Purkinje cell (primary cell): ENCODE measurements around the gene TLNRD1. TPM values are rescaled to one million over a fixed set of nuclear protein-coding genes. Genes with fewer than 3 reads are reported as not detected.

Experiments used
- polyA plus RNA-seq: library from polyadenylated mRNA; unstranded; fragments of >200 nt; fragmentation: Nextera tagmentation; gene quantifications from 2 replicates; pipeline ENCODE4 v1.2.1, GENCODE V29; 2014

TLNRD1 gene
- polyA plus RNA-seq: 13.9 and 16.2 TPM in 2 replicates

DNA sequence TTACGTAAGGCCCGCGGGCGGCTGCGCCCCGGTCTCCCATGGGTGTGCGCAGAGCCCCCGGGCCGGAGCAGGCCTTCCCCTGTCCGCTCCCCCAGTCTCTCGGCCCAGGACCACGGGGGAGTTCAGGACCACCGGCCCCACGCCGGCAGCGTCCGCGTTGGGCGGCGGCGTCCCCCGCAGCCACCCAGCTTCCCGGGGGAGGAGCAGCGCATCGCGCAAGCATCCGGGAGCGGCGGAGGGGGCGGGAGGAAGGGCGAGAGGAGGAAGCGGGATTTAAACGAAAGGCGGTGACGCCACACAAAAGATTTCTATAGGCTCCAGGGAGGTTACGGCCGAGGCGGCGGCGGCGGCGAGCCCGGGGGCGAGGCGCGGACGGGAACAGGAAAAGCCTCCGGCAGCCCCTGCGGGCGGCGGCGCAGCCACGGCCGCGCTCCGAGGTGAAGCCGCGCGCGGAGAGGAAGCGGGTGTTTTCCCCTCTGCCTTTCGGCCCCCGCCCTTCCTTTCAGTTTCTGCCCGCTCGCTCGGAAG is at the start of gene TLNRD1:
TSS of gene TLNRD1 (plus strand) at position 300 of the 528 bp plus-strand sequence. CDS start 1,349 bp downstream, outside the sequence.

DNA sequence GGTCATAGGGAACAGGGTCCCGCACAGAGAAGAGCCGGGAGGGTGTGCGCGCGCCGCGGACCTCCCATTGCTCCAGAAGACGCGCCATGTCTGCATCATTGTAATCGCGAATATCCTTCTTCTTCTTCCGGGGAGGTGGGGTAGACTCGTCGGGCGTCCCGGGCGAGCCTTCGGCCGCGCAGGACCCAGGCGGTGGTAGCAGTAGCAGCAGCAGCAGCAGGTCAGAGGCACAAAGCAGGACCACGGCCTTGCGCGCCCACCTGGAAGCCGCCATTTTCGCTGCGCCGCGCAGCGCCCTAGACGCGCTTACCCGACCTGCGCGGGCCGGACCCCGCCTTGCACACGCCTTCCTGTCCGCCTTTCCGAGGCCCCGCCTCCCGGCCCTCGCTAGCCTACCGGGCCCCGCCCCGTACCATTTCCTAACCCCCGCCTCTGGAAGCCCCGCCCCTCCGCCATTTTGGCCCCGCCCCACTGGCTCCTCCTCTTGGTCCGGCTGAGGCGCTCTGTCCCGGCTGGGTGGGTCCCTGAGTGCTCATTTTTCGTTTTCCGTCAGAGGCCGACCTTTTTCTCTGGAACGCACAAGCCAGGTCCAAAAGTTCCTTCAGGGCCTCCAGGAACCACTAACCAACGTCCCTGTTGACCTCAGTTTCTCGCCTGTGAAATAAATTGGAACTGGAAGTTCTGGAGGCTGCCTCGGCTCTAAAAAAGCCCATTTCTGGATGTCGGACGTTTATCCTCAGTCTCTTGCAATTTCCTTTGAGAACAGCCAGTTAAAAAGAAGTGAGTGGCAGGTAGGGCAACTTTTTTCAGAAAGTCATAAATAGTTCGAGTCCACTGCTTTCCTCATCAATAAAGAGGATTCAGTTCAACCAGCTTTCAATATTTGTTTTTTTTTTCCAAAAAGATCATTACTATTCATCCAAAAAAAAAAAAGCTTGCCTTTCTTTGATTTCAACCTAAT is 10.9 kb upstream of the TLNRD1 start, which contains the start of gene MESD:
TSS of gene MESD (minus strand) at position 302 of the 961 bp plus-strand sequence. CDS start at position 274, 28 bp downstream.

Other genes starting within 250 kb of the TLNRD1 start
- gene CEMIP, start 221.6 kb upstream of the TLNRD1 start, polyA plus RNA-seq: 0.24 and 2.6 TPM in 2 replicates
- 33.5 and 35.8 TPM in 2 replicates for gene MESD, start 11.1 kb upstream of the TLNRD1 start, polyA plus RNA-seq
- gene CFAP161, start 133.3 kb downstream of the TLNRD1 start, polyA plus RNA-seq: 0.50 TPM in 1 of 2 replicates, not detected in the other
- gene IL16, start 196.0 kb downstream of the TLNRD1 start, polyA plus RNA-seq: 0.43 and 1.5 TPM in 2 replicates